RCC 7860 (cell line): Measurements from ENCODE around the gene USP27X.

Source experiments
- DNase-seq: peaks from one replicate; pipeline ENCODE4 v3.0.0-alpha.2; 2015; ENCODE audit warnings: low spot score
- FAIRE-seq: peaks from 2 replicates; lab custom pipeline; 2012; peaks lifted over from hg19 to GRCh38; lab: Jason Lieb, UNC

USP27X gene

GRCh38 chrX:49880668-49881067 lies 1.4 kb downstream of the USP27X start:
- DNase-seq: no peak
- FAIRE-seq: no peak

- no peak for FAIRE-seq
These were observed 5.1 kb downstream of the USP27X start for GRCh38 chrX:49884290-49884862.

GRCh38 chrX:49892542-49892941 lies 13.3 kb downstream of the USP27X start:
- FAIRE-seq: no peak
- no peak for DNase-seq

More at GRCh38 chrX:49884290-49884862, 5.1 kb downstream of the USP27X start:
- peak; percentile 25 for DNase-seq

GRCh38 chrX:49896951-49897350 lies 17.7 kb downstream of the USP27X start:
- DNase-seq (no peak), FAIRE-seq (no peak)

GRCh38 chrX:49901048-49901447 lies 21.8 kb downstream of the USP27X start:
- DNase-seq: no peak
- FAIRE-seq: no peak

GRCh38 chrX:49910344-49910743 lies 31.1 kb downstream of the USP27X start:
- no peak for FAIRE-seq

GRCh38 chrX:49912086-49912485 lies 32.8 kb downstream of the USP27X start:
- no peak for DNase-seq
- FAIRE-seq: no peak

More at GRCh38 chrX:49910344-49910743, 31.1 kb downstream of the USP27X start:
- no peak for DNase-seq

- DNase-seq (no peak), FAIRE-seq (no peak)
These were observed 33.6 kb downstream of the USP27X start for GRCh38 chrX:49912861-49913260.

GRCh38 chrX:49915361-49916222 lies 36.3 kb downstream of the USP27X start:
- FAIRE-seq: no peak
- peak; percentile 18 for DNase-seq

- DNase-seq: no peak
These were observed 40.3 kb downstream of the USP27X start for GRCh38 chrX:49919617-49920016.

GRCh38 chrX:49921109-49921508 lies 41.8 kb downstream of the USP27X start:
- FAIRE-seq: no peak
- DNase-seq: no peak

More at GRCh38 chrX:49919617-49920016, 40.3 kb downstream of the USP27X start:
- no peak for FAIRE-seq

- FAIRE-seq (peak; percentile 75), DNase-seq (peak; percentile 86)
These were observed 43.3 kb downstream of the USP27X start, which contains the start of gene CLCN5 for GRCh38 chrX:49922291-49923241. Gene CLCN5, plus strand, starts transcription at chrX:49922596. Its CDS starts 2,703 bp downstream, at chrX:49925299.

- FAIRE-seq (no peak), DNase-seq (no peak)
These were observed 45.9 kb downstream of the USP27X start for GRCh38 chrX:49925176-49925575.

- no peak for FAIRE-seq
- DNase-seq: no peak
These were observed 50.8 kb downstream of the USP27X start for GRCh38 chrX:49930039-49930438.
